Stomach (tissue), 9 donors: ENCODE measurements around the gene CEMP1. TPM values are rescaled to one million over a fixed set of nuclear protein-coding genes. Genes with fewer than 3 reads are reported as not detected.

ENCODE experiments used
- DNase-seq, 2 donors: peaks; one replicate each; pipeline versions ENCODE4 v3.0.0 to v3.0.0-alpha.2; 2013 to 2019
- H3K27ac ChIP-seq, 5 donors: fragments of 200-600 bp in 4 of 5; sonication (generic) in 4 of 5; one replicate each; pipeline ENCODE4 v1.5.1; 2013 to 2019; ENCODE audit warnings: mild to moderate bottlenecking in 1 of 5, moderate library complexity in 1 of 5
- H3K27me3 ChIP-seq, 3 donors: fragments of 200-600 bp; sonication (generic); one replicate each; pipeline ENCODE4 v1.5.1; 2017 to 2019; ENCODE audit warnings: mixed run types in 1 of 3
- H3K36me3 ChIP-seq, 4 donors: fragments of 200-600 bp; sonication (generic); 1 replicate in 3 of 4; 2 replicates in 1 of 4; pipeline ENCODE4 v1.5.1; 2016 to 2019
- H3K4me1 ChIP-seq, 4 donors: fragments of 200-600 bp; sonication (generic); one replicate each; pipeline ENCODE4 v1.5.1; 2016 to 2019
- H3K4me3 ChIP-seq, 4 donors: fragments of 200-600 bp; sonication (generic) in 3 of 4; one replicate each; pipeline ENCODE4 v1.5.1; 2016 to 2019; ENCODE audit warnings: mild to moderate bottlenecking in 1 of 4
- H3K9me3 ChIP-seq, 4 donors: fragments of 200-600 bp; sonication (generic); one replicate each; pipeline ENCODE4 v1.5.1; 2016 to 2019
- EP300 ChIP-seq: sonication (generic); formaldehyde crosslinking; IDR thresholded peaks from one replicate; pipeline ENCODE4 v1.6.1; 2017; ENCODE audit warnings: antibody characterized with exemption
- POLR2A ChIP-seq, 4 donors: fragments of 450-650 bp; IDR thresholded peaks; one replicate each; pipeline ENCODE4 v1.6.1; 2016; ENCODE audit warnings: antibody characterized with exemption in 4 of 4, control low read depth in 2 of 4, mild to moderate bottlenecking in 1 of 4, moderate library complexity in 1 of 4
- POLR2AphosphoS5 ChIP-seq, 3 donors: sonication (generic); formaldehyde crosslinking; IDR thresholded peaks; one replicate each; pipeline ENCODE4 v1.6.1; 2016; ENCODE audit warnings: antibody characterized with exemption in 3 of 3
- WGBS, 5 donors: extraction: QIAGEN DNeasy Blood & Tissue Kit in 3 of 5; methylation state at CpG; one replicate each; pipeline versions ENCODE4 v1.1.5 to v1.1.7; 2013 to 2018; 5-methylcytosine and 5-hydroxymethylcytosine counted together
- intact Hi-C: fragments of 100-400 bp; cut with DNase I; formaldehyde crosslinking; loops from one replicate; pipeline ENCODE4 v1.15.1; 2023; ENCODE audit warnings: low total_unique reads
- polyA plus RNA-seq, 3 donors: library from polyadenylated mRNA; stranded (reverse); fragments of 200-250 nt; gene quantifications; one replicate each; pipeline ENCODE4 v1.2.3, GENCODE V29; 2013
- total RNA-seq, 5 donors: library from RNA; depleted of rRNA; stranded (reverse); fragments of >200 nt; gene quantifications; one replicate each; pipeline versions ENCODE4 v1.1.0 to v1.2.3, GENCODE V29; 2014 to 2016
- TF ChIP-seq, protein P1 (sequence below), 7 experiments: fragments of 450-650 bp in 4 of 7; fragments of 200-600 bp in 3 of 7; sonication (generic) in 3 of 7; IDR thresholded peaks; one replicate each; pipeline ENCODE4 v1.5.1; 2016 to 2019; ENCODE audit warnings: antibody characterized with exemption in 7 of 7, control low read depth in 2 of 7, mild to moderate bottlenecking in 1 of 7
- donor health status: healthy with polysubstance abuse.
- donor health status: Bipolar disorder and iron deficiency.
- donor health status: healthy.

Gene CEMP1
- total and polyA plus RNA-seq, 8 donors: 0.43 to 0.61 (median 0.58) TPM; not detected in 5

DNA sequence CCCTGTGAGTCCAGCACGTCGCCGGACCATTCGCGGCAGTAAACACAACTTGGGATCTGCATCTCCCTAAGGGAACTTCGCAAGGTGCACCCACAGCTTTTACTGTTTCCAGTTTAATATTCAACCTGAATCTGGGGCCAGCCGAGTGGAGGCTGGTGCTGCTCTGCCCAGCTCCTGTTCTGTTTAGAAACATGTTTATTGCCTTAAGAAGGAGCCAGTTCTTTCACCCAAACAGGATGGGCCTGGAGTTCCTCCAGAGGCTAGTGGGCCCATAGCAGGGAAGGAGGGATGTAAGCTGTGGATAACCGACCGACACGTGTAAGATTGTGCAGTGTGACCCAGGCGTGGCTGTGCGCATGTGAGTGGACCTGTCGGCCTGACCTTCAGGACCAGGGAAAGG, 38.9 kb downstream of the CEMP1 start:
- Histone ChIP-seq H3K4me3 (no peak overlapping the region), H3K36me3 (peaks cover 0 to 37% (median 25%) of the 10 kb centered on the region in 4 donors), H3K27ac (no peak overlapping the region), H3K9me3 (no peaks in the 10 kb centered on the region), H3K27me3 (no peaks in the 10 kb centered on the region), H3K4me1 (peaks cover 3 to 10% (median 7%) of the 10 kb centered on the region in 4 donors)
- TF ChIP-seq, protein P1, sequence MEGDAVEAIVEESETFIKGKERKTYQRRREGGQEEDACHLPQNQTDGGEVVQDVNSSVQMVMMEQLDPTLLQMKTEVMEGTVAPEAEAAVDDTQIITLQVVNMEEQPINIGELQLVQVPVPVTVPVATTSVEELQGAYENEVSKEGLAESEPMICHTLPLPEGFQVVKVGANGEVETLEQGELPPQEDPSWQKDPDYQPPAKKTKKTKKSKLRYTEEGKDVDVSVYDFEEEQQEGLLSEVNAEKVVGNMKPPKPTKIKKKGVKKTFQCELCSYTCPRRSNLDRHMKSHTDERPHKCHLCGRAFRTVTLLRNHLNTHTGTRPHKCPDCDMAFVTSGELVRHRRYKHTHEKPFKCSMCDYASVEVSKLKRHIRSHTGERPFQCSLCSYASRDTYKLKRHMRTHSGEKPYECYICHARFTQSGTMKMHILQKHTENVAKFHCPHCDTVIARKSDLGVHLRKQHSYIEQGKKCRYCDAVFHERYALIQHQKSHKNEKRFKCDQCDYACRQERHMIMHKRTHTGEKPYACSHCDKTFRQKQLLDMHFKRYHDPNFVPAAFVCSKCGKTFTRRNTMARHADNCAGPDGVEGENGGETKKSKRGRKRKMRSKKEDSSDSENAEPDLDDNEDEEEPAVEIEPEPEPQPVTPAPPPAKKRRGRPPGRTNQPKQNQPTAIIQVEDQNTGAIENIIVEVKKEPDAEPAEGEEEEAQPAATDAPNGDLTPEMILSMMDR (IDR thresholded peaks at IDR 0.05): no peak
- TF ChIP-seq EP300 (no peak), POLR2AphosphoS5 (IDR thresholded peaks at IDR 0.05) (no peak), POLR2A (IDR thresholded peaks at IDR 0.05) (no peak)
- intact Hi-C loops: loop anchor here (10.0 kb wide), 1 partner anchor 297 kb away; the partner anchor contains the start of gene CASKIN1
- WGBS, 5 donors: 84 to 94% (median 90%) methylated on average over 13 of the region's 13 CpGs
- no peak for DNase-seq

DNA sequence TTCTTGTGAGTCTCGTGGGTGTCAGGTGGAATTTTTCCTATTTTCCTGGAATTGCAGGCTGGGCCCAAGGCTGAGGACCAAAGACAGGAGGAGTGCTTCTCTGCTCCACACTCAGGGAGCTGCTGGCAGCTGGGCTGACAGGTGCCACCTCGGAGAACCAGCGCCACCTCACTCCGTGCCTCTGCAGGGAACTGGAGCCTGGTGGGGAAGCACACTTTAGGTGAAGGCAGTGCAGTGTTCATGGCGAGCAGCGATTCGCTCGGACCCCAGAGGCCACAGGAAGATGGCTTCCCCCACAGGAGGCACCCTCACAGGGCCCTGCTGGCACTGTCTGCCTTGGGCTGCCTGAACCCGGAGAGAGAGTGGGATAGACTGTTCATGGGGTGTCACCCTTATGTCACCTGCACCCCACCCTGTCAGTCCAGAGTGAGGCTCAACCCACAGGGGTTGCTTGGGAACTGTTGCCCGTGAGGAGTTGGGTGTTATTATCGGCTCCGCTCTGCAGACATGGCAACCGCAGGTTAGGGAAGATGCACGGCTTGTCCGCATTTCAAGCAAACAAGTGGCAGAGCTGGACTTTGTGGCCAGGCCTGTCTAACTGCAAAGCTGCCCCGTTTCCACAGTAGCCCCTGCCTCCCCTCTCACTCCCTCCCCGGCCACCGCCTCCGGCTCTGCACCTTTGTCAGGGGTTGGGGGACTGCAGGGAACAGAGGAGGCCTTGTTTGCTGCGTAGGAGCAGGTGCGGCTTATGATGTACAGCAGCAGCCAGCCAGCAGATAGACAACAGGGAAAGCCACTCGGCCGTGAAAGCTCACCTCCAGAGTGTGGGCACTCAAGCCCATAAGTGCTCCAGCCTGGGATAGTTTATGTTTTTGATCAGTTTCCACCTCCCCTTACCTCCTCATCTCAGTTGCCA, 40.8 kb downstream of the CEMP1 start:
- Histone ChIP-seq H3K27me3 (no peaks in the 10 kb centered on the region), H3K4me3 (no peak overlapping the region), H3K36me3 (peaks cover 0 to 24% (median 14%) of the 10 kb centered on the region in 4 donors), H3K4me1 (peaks cover 7 to 23% (median 13%) of the 10 kb centered on the region in 4 donors), H3K9me3 (no peaks in the 10 kb centered on the region), H3K27ac (no peak overlapping the region)
- WGBS, 5 donors: 89 to 92% (median 90%) methylated on average over 18 to 23 of the region's 23 CpGs
- intact Hi-C loops: loop anchor here (10.0 kb wide), 1 partner anchor 296 kb away; the partner anchor contains the start of gene CASKIN1
- DNase-seq: peak in 1 of 2 donors; percentile 42
- TF ChIP-seq POLR2AphosphoS5 (IDR thresholded peaks at IDR 0.05): no peak
- TF ChIP-seq EP300: no peak
- TF ChIP-seq, protein P1 (IDR thresholded peaks at IDR 0.05): no peak
- no peak for TF ChIP-seq POLR2A (IDR thresholded peaks at IDR 0.05)

DNA sequence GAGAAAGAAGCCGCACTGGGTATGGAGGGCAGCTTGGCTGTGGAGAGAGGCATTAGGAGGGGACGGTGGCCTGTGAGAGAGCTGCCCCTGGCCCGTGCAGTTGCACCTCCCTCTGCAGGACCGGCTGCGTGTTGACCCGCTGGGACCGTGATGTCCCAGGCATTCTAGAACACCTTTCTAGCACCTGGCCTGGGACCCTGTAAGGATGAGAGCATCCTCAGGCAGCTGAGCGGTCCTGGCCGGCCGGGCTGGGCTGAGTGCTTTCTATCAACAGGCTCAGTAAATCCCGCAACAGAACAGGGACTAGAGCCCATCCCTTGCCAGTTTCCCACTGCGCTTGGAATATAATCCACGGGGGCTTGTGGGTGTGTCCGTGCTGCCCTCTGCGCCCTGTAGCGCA, 41.6 kb downstream of the CEMP1 start:
- Histone ChIP-seq H3K9me3 (no peaks in the 10 kb centered on the region), H3K27ac (no peak overlapping the region), H3K4me3 (no peak overlapping the region), H3K27me3 (no peaks in the 10 kb centered on the region), H3K4me1 (peaks cover 7 to 23% (median 15%) of the 10 kb centered on the region in 4 donors), H3K36me3 (peaks cover 0 to 25% (median 14%) of the 10 kb centered on the region in 4 donors)
- DNase-seq: no peak
- intact Hi-C loops: no loop called here
- WGBS, 5 donors: 90 to 96% (median 94%) methylated on average over 16 of the region's 16 CpGs
- no peak for TF ChIP-seq EP300
- TF ChIP-seq POLR2A (IDR thresholded peaks at IDR 0.05): no peak
- TF ChIP-seq, protein P1 (IDR thresholded peaks at IDR 0.05): no peak
- TF ChIP-seq POLR2AphosphoS5 (IDR thresholded peaks at IDR 0.05): no peak

DNA sequence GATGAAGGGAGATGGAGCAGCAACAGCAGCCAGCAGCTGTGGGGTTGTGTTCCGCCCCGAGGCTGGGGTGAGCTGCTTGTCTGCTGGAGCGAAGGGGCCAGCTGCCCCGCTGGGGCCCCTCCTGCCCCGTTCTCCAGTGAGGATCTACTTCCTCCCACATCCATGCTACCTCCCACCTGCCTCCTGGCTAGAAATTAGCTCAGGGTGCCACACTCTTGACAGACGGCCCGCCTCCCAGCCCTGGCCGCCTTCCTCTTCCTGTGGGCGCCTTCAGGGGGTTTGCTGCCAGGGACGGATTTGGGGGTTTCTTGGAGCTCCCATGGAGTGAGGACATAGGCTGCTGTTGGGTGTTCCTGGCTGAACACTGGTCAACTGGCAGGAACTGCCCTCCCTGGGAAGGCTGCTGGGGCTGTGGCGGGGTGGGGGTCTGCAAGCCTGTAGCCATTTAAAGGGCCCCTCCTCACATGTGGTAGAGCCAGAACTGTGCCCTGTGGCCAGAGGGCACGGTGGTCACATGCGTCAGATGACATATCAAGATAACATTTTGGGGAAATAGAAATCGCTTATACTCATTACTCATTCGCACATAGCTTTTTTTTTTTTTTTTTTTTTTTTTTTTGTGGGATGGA, 43.2 kb downstream of the CEMP1 start:
- Histone ChIP-seq H3K36me3 (peaks cover 0 to 25% (median 10%) of the 10 kb centered on the region in 4 donors), H3K4me3 (no peak overlapping the region), H3K27ac (no peak overlapping the region), H3K4me1 (peaks cover 17 to 35% (median 24%) of the 10 kb centered on the region in 4 donors), H3K9me3 (no peaks in the 10 kb centered on the region), H3K27me3 (no peaks in the 10 kb centered on the region)
- intact Hi-C loops: no loop called here
- TF ChIP-seq EP300: no peak
- TF ChIP-seq, protein P1 (IDR thresholded peaks at IDR 0.05): no peak
- no peak for TF ChIP-seq POLR2AphosphoS5 (IDR thresholded peaks at IDR 0.05)
- no peak for TF ChIP-seq POLR2A (IDR thresholded peaks at IDR 0.05)
- WGBS, 5 donors: 77 to 87% (median 83%) methylated on average over 15 of the region's 15 CpGs
- DNase-seq: no peak
